GM19372 (cell line): ENCODE measurements around the gene SOBP.
A peak's percentile ranks its signal among the peaks of the same experiment; 100 is the strongest.

ENCODE experiments used
- ATAC-seq: cut with Tn5 transposase; IDR thresholded peaks from one replicate; pipeline ENCODE4 v1.9.1; 2021; ENCODE audit warnings: mild to moderate bottlenecking, low read depth, moderate library complexity; ENCODE audit not compliant: unreplicated experiment

SOBP gene

DNA sequence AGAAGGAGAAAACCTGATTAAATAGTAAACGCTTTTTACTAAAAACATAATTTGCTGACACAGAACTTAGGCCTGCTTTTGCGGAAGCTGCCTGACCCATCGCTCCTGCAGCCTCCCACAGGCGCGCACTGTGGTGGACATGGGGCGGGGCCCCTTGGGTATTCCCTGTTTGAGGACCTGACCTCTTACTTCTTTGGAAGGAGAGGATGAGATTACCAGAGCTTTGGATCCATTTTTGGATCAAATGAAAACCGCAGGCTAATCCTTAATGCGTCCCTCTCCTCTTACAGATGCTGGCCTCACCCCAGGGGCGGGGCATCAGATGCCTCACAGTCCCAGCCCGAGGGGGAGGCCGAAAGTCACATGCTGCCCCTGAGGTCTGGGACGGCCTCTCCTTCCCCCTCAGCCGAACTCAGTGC is 183.2 kb downstream of the SOBP start:
- no peak for ATAC-seq

DNA sequence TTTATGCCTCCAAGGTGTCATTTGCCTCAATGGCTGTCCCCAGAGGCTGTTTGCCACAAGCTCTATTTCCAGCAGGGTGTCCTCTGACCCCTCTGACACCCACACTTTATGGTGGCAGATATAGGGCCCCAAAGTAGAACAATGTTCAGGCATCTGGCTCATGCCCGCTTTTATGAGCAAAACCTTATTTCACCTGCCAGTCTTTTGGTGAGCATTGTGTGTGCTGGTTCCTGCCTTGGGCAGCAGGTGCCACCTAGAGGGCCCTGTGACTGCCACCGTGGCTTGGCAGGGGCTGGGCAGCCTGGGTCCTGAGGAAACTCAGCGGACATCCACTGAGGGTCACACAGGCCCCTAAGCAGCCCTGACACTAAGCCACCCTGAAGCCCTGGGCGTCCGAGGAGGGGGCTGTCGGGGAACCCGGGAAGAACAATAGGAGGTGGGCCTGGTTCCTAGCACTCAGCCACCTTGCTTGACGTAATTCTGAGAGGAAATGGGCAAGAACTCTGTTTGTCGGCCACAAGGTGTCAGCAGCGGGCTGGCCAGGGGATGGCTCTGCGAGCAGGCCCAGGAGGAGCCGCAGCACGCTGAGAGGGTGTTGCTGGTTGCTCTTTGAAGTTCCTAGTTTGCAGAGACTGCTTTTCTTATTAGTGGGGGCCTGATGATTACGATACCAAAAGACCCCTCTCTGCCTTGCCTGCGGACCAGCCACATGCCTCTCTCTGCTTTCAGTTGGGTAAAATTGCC is 185.2 kb downstream of the SOBP start:
- peak; percentile 90 for ATAC-seq

DNA sequence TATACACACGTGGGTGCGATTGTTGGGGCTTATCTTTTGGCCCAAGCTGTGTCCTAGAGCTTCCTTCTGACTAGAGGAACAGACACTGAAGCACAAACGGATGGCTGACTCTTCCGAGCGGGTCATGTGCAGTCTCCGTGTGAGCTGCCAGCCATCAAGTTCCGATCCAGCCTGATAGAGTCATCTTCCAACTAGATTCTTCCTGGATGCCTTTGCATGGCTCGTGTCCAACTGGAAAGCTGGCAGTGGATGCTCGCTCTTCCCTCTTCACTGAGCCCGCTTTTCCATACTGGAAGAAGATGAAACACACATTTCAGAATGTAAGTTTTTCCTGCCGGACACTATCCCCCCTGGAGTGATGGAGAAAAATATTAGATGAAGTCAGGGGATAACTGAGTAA is 186.1 kb downstream of the SOBP start:
- no peak for ATAC-seq

- no peak for ATAC-seq
Measured at GRCh38 chr6:107677399-107677798, 187.5 kb downstream of the SOBP start.

DNA sequence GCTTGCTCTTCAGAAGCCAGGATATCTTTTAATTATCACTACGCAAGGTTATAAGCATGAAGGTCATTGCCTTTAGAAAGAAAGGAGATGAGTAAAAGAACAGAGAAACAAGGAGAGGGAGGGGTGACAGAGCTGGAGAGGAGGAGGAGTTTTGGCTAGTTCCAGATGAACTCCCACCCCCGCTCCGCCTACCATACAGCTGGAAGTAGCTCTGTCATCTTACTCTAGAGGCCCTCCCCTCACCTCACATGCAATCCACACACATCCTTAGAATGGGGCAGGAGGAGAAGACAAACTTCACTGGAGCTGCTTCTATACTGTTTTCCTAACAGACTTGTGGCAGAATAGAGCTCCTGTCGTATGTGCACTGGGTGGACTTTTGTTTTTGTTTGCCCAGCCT is 189.5 kb downstream of the SOBP start:
- no peak for ATAC-seq

GRCh38 chr6:107682721-107683120 is 192.8 kb downstream of the SOBP start:
- ATAC-seq: no peak

DNA sequence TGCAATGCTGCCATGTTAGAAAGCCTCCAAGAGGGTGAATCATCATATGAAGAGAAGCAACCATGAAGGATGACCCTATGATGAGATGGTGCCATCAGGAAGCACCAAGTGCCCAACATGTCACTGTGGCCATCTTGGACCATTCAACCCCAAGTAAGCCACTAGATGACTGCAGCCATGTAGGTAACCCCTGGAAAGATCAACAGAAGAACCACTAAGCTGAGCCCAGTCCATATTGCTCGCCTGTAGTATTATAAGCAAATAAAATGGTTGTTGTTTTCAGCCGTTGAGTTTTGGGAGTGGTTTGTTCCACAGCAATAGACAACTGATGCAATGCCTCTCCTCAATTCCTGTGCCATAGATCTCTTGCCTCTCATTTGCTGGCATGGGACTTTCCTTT is 193.3 kb downstream of the SOBP start:
- no peak for ATAC-seq

GRCh38 chr6:107684996-107685395 is 195.1 kb downstream of the SOBP start:
- ATAC-seq: no peak

DNA sequence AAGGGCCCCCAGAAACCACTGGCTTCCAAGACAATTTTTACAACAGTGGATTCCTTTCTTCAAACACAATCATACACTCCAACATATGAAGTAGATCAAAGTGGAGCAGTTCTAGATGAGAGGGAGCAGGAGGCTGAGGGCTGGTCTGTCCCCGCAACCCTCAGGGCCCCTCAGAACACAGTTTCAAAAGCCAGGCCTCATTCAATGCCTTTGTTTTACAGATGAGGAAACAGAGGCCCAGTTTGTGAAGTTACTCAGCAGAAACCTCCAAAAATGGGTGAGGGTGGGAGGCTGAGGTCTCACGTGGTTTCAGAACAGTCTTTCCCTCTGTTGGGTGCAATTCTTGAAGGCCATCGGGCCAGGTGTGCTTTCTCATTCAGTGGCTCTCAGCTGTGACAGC is 199.3 kb downstream of the SOBP start:
- ATAC-seq: no peak

- ATAC-seq: no peak
Measured at GRCh38 chr6:107689951-107690642, 200.2 kb downstream of the SOBP start.

DNA sequence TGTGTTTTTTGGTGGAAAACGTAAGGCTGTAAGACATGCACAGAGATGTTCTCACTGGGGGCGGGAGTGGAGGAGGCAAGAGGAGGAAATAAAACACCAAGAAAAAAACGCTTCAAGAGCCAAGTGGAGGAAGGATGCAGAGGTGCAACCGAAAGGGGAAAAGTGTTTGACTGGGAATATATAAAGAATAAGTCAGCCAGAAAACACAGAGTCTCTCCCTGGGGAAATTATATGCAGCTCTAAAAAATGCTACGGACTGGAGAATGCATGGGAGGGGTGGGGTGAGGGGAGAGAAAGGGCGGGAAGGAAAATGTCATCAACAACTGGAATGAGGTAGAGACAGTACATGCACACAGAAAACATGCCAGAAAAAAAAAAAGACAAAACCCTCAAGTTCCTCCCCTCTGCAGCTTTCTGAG is 200.7 kb downstream of the SOBP start:
- ATAC-seq: no peak

DNA sequence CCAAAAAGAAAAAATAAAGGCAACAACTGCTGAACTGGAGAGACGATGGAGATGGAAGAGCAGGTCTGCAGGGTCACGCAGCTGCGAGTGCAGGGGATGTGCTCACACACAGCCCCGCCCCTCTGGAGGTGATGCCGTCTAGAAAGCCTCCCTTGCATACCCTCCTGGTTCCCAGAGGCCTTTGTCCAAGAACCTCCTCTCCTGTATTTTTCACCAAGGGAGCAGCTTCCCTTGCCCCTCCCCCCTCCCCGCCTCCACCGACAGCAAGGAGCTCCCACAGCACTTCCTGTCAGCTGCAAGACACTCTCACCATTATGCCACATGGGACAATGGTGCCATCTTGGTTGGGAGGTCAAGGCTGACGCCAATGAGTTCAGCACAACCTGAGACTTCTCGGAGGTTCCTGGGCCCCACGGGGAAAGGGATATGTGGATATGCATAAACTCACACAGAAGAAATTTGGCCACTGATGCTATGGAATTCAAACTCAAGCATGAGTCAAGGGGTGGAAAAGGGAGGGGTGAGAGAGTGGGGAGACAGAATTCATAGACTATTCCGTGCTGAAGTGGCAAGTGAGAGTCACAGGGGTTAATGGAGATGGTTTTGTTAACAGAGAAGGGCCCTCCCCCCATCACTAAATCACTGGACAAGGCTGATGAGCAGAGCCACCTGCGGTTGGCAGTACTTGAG is 201.3 kb downstream of the SOBP start:
- ATAC-seq: no peak

- ATAC-seq: no peak
Measured at GRCh38 chr6:107692351-107692750, 202.4 kb downstream of the SOBP start.

DNA sequence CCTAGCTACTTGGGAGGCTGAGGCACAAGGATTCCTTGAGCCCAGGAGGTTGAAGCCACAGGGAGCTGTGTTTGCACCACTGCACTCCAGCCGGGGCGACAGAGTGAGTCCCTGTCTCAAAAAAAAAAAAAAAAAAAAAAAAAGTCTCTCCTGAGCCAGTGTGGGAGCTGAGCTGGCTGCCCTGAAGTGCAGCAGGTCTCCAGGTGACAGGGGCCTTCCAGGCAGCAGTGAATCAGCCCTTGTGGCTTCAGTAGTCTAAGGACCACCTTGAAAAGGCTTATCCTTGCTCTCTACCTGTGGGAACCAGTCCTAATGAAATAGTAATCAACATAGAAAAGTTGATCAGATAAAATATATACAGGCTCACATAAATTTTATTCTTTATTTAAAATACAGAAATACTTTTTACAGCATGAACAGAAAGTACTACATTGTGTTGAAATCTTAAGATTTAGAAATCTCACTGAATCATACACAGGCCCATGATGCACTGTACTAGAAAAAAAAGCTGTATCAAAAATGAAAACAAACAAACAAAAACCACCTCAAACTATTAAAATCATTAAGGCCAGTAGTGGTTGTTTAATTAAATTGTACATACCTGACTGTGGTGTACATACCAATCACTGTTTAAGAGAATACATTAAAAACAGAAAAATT is 205.3 kb downstream of the SOBP start:
- ATAC-seq: no peak

DNA sequence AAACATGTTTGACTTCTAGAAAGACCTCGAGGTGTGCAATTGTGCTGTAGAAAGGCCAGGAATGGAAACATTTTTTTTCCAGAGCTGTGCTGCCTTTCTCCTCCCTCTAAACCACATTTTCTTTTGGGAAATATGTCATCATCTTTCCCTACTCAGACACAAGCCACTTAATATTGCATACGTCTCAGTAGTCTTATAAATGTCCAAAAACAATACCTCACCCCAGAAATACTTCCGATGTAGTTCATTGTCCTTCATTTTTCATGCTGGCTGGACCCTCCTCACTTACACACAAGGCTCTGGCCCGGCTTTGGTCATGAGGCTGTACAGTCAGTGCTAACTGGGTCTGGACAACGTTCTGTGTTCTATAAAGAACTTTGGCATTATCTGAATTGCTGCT is 207.8 kb downstream of the SOBP start:
- ATAC-seq: no peak

DNA sequence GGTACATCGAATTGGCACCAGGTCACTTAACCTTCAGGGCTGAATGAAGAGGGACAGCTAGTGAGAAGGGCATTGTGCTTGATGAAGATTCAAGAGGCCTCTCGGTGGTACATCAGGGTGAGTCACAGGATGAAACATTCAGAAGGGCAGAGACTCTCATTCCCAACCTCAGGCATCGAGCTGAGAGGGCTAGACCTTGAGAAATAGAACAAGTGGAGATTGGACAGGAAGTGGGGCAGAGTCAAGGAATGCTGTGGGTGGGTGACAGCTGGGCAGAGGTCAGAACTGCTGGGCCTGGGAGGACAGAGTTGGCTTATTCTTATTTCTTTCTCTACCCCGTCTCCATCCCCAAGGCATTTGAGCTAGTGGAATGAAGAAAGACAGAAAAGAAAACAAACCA is 208.2 kb downstream of the SOBP start:
- ATAC-seq: no peak

- ATAC-seq: no peak
Measured at GRCh38 chr6:107699254-107699653, 209.3 kb downstream of the SOBP start.

GRCh38 chr6:107699697-107700325 is 209.9 kb downstream of the SOBP start:
- no peak for ATAC-seq

DNA sequence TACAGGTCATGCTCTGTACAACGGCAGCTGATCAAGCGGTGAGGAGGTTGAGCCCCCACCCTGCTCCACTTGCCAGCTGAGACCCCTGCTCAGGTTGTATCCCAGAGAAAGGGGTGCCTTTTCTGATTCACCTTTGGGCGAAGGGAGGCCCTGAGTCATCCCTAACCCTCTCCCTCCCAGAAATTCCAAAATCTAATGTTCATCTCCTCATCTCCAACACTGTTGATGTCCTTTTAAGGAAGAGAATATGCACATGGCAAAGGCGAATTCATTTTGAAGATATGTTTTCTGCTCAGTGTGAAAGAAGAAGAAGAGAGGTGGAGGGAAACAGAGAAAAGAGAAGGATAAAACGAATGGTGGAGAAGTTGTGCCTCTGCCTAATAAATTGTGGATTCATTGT is 213.7 kb downstream of the SOBP start:
- no peak for ATAC-seq

DNA sequence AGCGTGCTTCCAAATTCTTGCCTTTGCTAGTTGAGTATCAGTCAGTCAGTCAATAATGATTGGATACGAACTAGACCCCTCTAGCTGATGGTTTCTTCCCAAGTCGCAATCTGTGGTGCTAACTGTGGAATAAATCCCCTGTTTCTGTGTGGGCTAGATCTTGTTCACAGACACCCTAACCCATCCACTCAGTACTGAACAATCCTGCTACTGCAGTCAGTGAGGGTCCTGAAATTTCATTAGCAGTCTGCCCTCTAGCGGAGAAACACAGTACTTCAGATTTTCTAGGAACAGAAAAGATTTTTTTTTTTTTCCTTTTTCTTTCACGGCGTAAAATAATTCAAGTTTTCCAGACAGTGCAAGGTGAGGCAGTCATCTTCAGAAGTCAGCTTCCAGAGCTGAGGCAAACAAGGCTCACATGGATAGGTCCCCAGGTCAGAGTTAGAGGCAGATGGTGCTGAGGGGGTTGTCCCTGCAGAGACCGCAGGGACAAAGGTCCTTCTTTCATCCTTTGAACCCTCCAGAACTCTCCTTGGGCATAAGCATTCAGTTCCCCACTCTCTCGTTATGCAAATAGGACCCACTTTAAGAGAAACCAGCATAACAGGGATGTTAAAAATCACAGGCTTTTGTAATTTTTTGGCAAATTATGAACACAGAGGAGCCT is 214.6 kb downstream of the SOBP start:
- no peak for ATAC-seq
